ENCODE results near the gene RSPH9. TPM values are rescaled to one million over a fixed set of nuclear protein-coding genes. Genes with fewer than 3 reads are reported as not detected.
A peak's percentile ranks its signal among the peaks of the same experiment; 100 is the strongest.

The RSPH9 gene
- total RNA-seq, 1 donor from 2014 or later: 0.30 TPM

GRCh38 chr6:43608807-43609206, 36.0 kb upstream of the RSPH9 start:
- TF ChIP-seq EZH2 (IDR thresholded peaks at IDR 0.05; ENCODE audit: insufficient read depth, low read length) (no peak), CTCF (IDR thresholded peaks at IDR 0.05; ENCODE audit: insufficient read depth, low read depth, low read length) (no peak)
- no peak overlapping the region for H3K9ac ChIP-seq (ENCODE audit: low read length)
- no peak overlapping the region for H3K4me2 ChIP-seq (ENCODE audit: low read length)
- DNase-seq (ENCODE audit: low read depth): no peak
- Mint-ChIP-seq H3K4me3 (ENCODE audit: unreplicated experiment) (no peak overlapping the region), H3K27me3 (ENCODE audit: low read depth, unreplicated experiment) (no peaks in the 10 kb centered on the region), H3K9me3 (ENCODE audit: unreplicated experiment) (no peaks in the 10 kb centered on the region), H3K4me1 (ENCODE audit: low read depth, unreplicated experiment) (peaks cover 18% of the 10 kb centered on the region), H3K27ac (ENCODE audit: unreplicated experiment) (peak overlapping the region; percentile 16), H3K36me3 (ENCODE audit: low read depth, unreplicated experiment) (peaks cover 21% of the 10 kb centered on the region)
- peaks cover 31% of the 10 kb centered on the region for H3K36me3 ChIP-seq (ENCODE audit: insufficient read depth, low read length)
- H3K27ac ChIP-seq (ENCODE audit: low read depth, low read length): no peak overlapping the region
- H2AFZ ChIP-seq (ENCODE audit: low read depth, low read length): no peak overlapping the region
- H3K9me3 ChIP-seq (ENCODE audit: insufficient read depth, low read depth, low read length): no peaks in the 10 kb centered on the region
- no peaks in the 10 kb centered on the region for H3K27me3 ChIP-seq (ENCODE audit: insufficient read depth, low read length)
- no peak overlapping the region for H3K4me3 ChIP-seq (ENCODE audit: insufficient read depth, low read depth, low read length)
- no peaks in the 10 kb centered on the region for H3K79me2 ChIP-seq (ENCODE audit: insufficient read depth, low read length)
- peaks cover 8% of the 10 kb centered on the region for H4K20me1 ChIP-seq (ENCODE audit: insufficient read depth, low read length)
- peaks cover 5% of the 10 kb centered on the region for H3K4me1 ChIP-seq (ENCODE audit: insufficient read depth, low read length)
- FAIRE-seq: no peak

- peaks cover 3% of the 10 kb centered on the region for H3K4me1 ChIP-seq (ENCODE audit: insufficient read depth, low read length)
- no peak overlapping the region for H3K4me3 ChIP-seq (ENCODE audit: insufficient read depth, low read depth, low read length)
- no peak overlapping the region for H2AFZ ChIP-seq (ENCODE audit: low read depth, low read length)
- no peak overlapping the region for H3K27ac ChIP-seq (ENCODE audit: low read depth, low read length)
- H3K36me3 Mint-ChIP-seq (ENCODE audit: low read depth, unreplicated experiment): peaks cover 20% of the 10 kb centered on the region
- no peaks in the 10 kb centered on the region for H3K27me3 ChIP-seq (ENCODE audit: insufficient read depth, low read length)
- H3K9ac ChIP-seq (ENCODE audit: low read length): no peak overlapping the region
- no peak overlapping the region for H3K27ac Mint-ChIP-seq (ENCODE audit: unreplicated experiment)
- H3K27me3 Mint-ChIP-seq (ENCODE audit: low read depth, unreplicated experiment): no peaks in the 10 kb centered on the region
- H3K4me1 Mint-ChIP-seq (ENCODE audit: low read depth, unreplicated experiment): peaks cover 14% of the 10 kb centered on the region
- H3K79me2 ChIP-seq (ENCODE audit: insufficient read depth, low read length): no peaks in the 10 kb centered on the region
- H3K36me3 ChIP-seq (ENCODE audit: insufficient read depth, low read length): peaks cover 37% of the 10 kb centered on the region
- H3K9me3 Mint-ChIP-seq (ENCODE audit: unreplicated experiment): no peaks in the 10 kb centered on the region
- TF ChIP-seq CTCF (IDR thresholded peaks at IDR 0.05; ENCODE audit: insufficient read depth, low read depth, low read length) (no peak), EZH2 (IDR thresholded peaks at IDR 0.05; ENCODE audit: insufficient read depth, low read length) (no peak)
- FAIRE-seq (no peak), DNase-seq (ENCODE audit: low read depth) (no peak)
- no peaks in the 10 kb centered on the region for H3K9me3 ChIP-seq (ENCODE audit: insufficient read depth, low read depth, low read length)
- no peak overlapping the region for H3K4me2 ChIP-seq (ENCODE audit: low read length)
- peaks cover 8% of the 10 kb centered on the region for H4K20me1 ChIP-seq (ENCODE audit: insufficient read depth, low read length)
- no peak overlapping the region for H3K4me3 Mint-ChIP-seq (ENCODE audit: unreplicated experiment)
These were observed 35.4 kb upstream of the RSPH9 start for GRCh38 chr6:43609402-43609801.

GRCh38 chr6:43610431-43610830, 34.4 kb upstream of the RSPH9 start:
- FAIRE-seq (no peak), DNase-seq (ENCODE audit: low read depth) (no peak)
- Histone ChIP-seq H3K4me3 (ENCODE audit: insufficient read depth, low read depth, low read length) (no peak overlapping the region), H4K20me1 (ENCODE audit: insufficient read depth, low read length) (peaks cover 8% of the 10 kb centered on the region), H3K4me1 (ENCODE audit: insufficient read depth, low read length) (no peaks in the 10 kb centered on the region), H2AFZ (ENCODE audit: low read depth, low read length) (no peak overlapping the region), H3K9ac (ENCODE audit: low read length) (no peak overlapping the region), H3K27me3 (ENCODE audit: insufficient read depth, low read length) (no peaks in the 10 kb centered on the region), H3K4me2 (ENCODE audit: low read length) (no peak overlapping the region), H3K36me3 (ENCODE audit: insufficient read depth, low read length) (peaks cover 40% of the 10 kb centered on the region), H3K79me2 (ENCODE audit: insufficient read depth, low read length) (no peaks in the 10 kb centered on the region), H3K27ac (ENCODE audit: low read depth, low read length) (no peak overlapping the region), H3K9me3 (ENCODE audit: insufficient read depth, low read depth, low read length) (no peaks in the 10 kb centered on the region)
- Mint-ChIP-seq H3K27me3 (ENCODE audit: low read depth, unreplicated experiment) (no peaks in the 10 kb centered on the region), H3K36me3 (ENCODE audit: low read depth, unreplicated experiment) (peaks cover 20% of the 10 kb centered on the region), H3K27ac (ENCODE audit: unreplicated experiment) (peak overlapping the region; percentile 78), H3K4me3 (ENCODE audit: unreplicated experiment) (peak overlapping the region; percentile 34), H3K9me3 (ENCODE audit: unreplicated experiment) (no peaks in the 10 kb centered on the region), H3K4me1 (ENCODE audit: low read depth, unreplicated experiment) (peaks cover 14% of the 10 kb centered on the region)
- TF ChIP-seq EZH2 (IDR thresholded peaks at IDR 0.05; ENCODE audit: insufficient read depth, low read length) (no peak), CTCF (IDR thresholded peaks at IDR 0.05; ENCODE audit: insufficient read depth, low read depth, low read length) (no peak)
